ENCODE data around the gene ZP2.
"Not testable (repeated sequence)": the region's sequence is repeated elsewhere in the genome, so short reads cannot be mapped to it uniquely, and the experiment has no call there.

Gene ZP2

GRCh38 chr16:21211486-21211885, at the start of gene ZP2:
ZP2 (minus strand) TSS chr16:21211574; CDS start chr16:21211547, 27 bp downstream.
- no peak for DNase-seq (ENCODE audit: low spot score)

- no peak for DNase-seq (ENCODE audit: low spot score)
Observed at GRCh38 chr16:21257284-21257683, 45.9 kb upstream of the ZP2 start.

DNA sequence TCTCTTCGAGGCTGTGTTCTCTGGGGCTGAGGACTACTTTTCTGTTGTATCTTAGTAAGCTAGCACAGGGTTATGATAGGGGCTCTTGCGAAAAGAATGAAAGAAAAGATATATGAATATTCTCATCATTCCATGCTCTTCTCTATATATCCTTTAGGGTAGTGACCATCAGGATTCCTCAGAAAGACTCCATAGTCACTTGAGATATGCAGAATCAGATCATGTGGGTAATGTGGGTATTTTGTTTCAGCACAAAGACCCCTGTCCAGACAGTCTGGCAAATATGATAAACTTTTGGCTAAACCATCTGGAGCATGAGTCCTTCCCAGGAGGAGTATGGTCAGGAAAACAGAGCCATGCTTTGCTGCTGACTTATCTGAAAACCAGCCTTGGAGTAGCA, 45.3 kb upstream of the ZP2 start:
- no peak for DNase-seq (ENCODE audit: low spot score)

DNA sequence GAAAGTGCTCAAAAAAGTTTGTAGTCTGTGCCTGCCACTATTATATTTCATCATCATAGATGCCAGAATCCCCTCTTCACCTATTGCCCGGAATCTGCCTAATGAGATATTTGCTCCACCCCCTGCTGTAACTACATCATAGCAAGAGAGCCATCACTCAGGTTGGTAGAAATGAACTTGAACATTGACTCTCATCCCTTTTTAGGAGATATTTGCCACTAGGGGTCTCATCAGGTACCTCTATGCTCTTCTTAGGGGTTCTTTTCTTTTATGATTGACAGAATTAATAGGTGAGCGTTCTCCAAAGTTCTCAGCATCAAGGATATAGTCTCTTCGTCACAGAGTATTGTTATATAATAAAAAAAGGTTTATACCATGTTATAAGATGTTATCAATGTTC, 42.1 kb upstream of the ZP2 start:
- no peak for DNase-seq (ENCODE audit: low spot score)

- DNase-seq (ENCODE audit: low spot score), result no peak
Observed at GRCh38 chr16:21250072-21250923, 38.9 kb upstream of the ZP2 start.

DNA sequence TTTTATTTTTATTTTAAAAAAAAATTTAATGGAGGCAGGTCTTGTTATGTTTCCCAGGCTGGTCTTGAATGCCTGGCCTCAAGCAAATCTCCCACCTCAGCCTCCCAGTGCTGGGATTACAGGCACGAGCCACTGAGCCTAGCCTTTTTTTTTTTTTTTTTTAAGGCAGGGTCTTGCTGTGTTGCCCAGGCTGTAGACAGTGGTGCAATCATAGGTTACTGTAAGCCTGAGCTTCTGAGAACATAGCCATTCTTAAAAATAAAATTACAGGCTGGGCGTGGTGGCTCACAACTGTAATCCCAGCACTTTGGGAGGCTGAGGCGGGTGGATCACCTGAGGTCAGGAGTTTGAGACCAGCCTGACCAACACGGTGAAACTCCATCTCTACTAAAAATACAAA, 36.8 kb upstream of the ZP2 start:
- not testable (repeated sequence) for DNase-seq (ENCODE audit: low spot score)

DNA sequence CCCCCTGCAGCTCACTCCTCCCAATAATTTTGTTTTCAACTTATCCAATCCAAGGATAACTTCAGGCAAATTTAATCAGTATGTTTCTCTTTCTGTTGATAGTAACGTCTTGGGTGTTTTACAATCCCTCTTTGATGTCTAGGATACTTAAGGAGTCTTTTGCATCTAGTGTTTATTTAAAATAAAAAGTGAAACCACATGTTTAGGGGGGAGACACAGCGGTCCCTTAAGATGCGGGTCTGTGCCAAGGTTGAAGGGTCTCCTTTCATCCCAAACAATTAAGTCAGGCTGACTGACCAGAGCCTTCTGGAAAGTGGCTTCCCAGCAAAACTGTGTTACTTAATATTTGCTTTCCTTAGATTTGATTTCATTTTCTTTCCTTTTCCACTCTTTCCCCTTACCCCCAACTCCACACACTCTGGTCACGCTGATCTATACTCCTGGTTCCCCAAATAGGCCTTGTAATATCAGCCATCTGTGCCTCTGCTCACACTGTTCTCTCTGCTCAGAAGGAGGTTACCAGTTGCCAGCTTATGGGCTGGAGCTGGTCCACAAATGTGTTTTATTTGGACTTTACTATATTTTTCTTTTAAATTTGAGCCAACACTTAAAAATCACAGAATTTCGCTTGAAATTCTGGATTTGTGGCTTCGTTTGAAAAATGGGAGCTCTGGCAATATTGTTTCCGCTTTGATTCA, 33.3 kb upstream of the ZP2 start:
- DNase-seq (ENCODE audit: low spot score), result no peak

DNA sequence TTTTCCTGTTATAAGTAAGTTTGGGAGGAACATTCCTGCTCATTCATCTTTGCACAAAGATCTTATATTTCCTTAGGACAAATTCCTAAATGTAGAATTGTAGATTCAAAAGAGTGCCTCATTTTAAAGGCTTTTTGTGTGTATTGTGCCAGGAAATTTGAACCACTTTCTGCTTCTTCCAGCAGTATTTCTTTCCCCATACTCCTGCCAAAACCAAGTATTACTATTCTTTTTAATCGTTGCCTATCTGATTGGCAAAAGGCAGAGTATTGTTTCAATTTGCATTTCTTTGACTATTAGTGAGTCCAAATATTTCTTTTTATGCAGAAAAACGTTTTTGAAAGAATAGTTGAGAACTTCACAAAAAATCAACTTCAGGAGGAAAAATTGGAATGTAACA, 31.4 kb upstream of the ZP2 start:
- DNase-seq (ENCODE audit: low spot score), result no peak

DNA sequence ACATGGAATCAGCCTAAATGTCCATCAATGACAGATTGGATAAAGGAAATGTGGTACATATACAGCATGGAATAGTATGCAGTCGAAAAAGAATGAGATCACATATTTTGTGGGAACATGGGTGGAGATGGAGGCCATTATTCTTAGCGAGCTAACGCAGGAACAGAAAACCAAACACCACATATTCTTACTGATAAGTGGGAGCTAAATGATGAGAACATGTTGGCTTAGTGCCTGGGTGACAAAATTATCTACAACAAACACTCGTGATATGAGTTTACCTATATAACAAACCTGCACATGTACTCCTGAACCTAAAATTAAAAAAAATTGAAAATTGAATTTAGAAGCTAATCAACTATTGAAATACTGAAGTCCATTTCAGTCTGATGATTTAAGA, 28.3 kb upstream of the ZP2 start:
- no peak for DNase-seq (ENCODE audit: low spot score)

- no peak for DNase-seq (ENCODE audit: low spot score)
Observed at GRCh38 chr16:21236831-21237230, 25.5 kb upstream of the ZP2 start.

- DNase-seq (ENCODE audit: low spot score), result no peak
Observed at GRCh38 chr16:21235199-21235585, 23.8 kb upstream of the ZP2 start.

DNA sequence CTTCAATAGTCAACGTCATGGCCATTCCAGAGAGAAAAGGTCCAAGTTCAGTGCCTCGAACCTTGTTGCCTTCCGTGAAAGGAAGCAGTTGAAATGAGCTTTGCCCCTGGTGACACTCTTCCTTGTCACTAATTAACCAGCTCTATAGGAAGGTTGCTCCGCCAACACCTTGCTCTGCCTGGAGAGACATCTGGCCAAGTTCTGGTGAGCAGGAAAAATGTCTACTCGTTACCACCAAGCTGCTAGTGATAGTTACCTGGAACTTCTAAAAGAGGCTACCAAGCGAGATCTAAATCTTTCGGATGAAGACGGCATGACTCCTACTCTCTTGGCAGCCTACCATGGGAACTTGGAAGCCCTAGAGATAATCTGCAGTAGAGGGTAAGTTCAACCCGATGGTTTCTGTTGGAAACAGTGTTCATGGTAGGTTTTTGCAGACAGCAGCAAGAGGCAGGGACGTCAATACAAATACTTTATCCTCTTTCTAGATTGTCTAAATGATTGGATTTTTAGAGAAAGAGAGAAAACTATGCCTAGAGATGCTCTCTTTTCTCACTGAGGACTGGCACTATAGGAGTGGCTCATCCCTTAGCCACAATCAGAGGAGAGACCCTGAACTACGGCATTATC, 22.3 kb upstream of the ZP2 start, which contains the start of gene ANKS4B:
ANKS4B (plus strand) TSS at position 179 of the 630 bp plus-strand sequence; CDS start at position 218, 39 bp downstream.
- DNase-seq (ENCODE audit: low spot score), result no peak

- DNase-seq (ENCODE audit: low spot score), result no peak
Observed at GRCh38 chr16:21233045-21233520, 21.7 kb upstream of the ZP2 start.

DNA sequence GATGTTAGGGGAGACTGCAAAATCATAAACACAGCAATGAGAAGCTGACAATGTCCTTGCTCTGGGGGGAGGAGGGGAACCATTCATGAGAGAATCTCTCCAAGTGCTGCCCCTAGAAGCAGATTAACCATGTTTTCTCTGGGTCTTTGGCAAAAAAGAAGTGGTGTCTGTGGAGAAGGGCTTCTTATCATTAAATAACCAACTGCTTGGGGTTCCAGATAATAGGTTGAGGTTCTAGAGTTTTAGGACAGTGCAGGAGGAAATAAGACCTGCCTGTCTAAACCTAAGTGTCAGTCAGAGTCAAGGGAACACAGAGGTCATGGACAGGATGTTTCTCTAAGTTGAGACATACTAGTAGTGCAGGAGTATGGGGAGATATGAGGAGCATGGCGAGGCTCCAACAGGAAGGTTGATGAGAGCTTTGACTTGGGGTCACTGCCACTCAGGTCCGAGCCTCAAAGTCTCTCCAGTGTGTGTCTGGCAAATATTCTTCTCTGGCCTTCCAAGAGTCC, 17.0 kb upstream of the ZP2 start:
- no peak for DNase-seq (ENCODE audit: low spot score)

- no peak for DNase-seq (ENCODE audit: low spot score)
Observed at GRCh38 chr16:21227866-21228265, 16.5 kb upstream of the ZP2 start.

DNA sequence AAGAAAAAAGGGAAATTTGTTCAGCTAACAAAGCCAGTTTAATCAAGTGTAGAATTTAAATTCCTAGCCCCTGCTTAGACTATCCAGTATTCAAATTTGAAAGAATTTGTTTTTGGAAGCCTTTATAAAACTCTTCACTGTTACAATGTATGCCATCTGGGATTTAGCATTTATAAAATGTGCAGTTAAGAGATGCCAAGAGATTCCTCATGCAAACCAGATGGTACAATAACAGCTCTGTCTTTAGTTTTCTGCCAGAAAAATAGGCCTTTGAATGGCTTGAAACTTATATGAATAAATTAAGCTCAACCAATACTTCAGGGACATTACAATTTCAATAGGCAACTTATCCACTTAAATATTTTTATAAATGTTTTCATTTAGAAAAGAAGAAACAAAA, 15.4 kb upstream of the ZP2 start:
- no peak for DNase-seq (ENCODE audit: low spot score)

GRCh38 chr16:21224800-21225199, 13.4 kb upstream of the ZP2 start:
- DNase-seq (ENCODE audit: low spot score), result no peak

- no peak for DNase-seq (ENCODE audit: low spot score)
Observed at GRCh38 chr16:21223787-21224186, 12.4 kb upstream of the ZP2 start.

GRCh38 chr16:21222495-21223337, 11.3 kb upstream of the ZP2 start:
- DNase-seq (ENCODE audit: low spot score), result no peak

- no peak for DNase-seq (ENCODE audit: low spot score)
Observed at GRCh38 chr16:21219551-21219950, 8.2 kb upstream of the ZP2 start.

DNA sequence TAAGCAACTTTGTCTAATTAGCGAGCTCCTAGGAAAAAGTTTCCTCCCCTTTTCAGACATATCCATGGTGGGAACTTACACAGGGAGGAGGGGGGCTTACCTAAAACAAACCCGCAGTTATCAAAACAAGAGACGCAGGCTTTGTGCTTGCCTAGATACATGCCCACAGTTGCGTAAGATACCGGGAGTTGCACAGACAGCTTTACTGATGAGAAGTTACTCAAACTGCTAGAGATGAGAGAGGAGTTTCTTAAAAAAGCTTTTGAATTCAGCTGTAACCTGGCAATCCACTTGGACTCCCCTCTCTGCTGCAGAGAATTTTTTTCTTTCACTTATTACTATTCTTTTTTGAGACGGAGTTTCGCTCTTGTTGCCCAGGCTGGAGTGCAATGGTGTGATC, 6.8 kb upstream of the ZP2 start:
- DNase-seq (ENCODE audit: low spot score), result no peak

- no peak for DNase-seq (ENCODE audit: low spot score)
Observed at GRCh38 chr16:21217121-21217520, 5.7 kb upstream of the ZP2 start.
